Subcutaneous abdominal adipose tissue (tissue), 5 donors: ENCODE results near the gene SPTBN1.

Experiments
- H3K27ac ChIP-seq: one replicate; pipeline ENCODE4 v1.7.0; 2013; ENCODE audit warnings: low read depth, mild to moderate bottlenecking, inconsistent platforms, low read length, moderate library complexity
- H3K27me3 ChIP-seq, 5 donors: one replicate each; pipeline ENCODE4 v1.7.0; 2013; ENCODE audit warnings: low read length in 5 of 5, inconsistent platforms in 1 of 5; ENCODE audit not compliant: control insufficient read depth in 5 of 5, insufficient read depth in 4 of 5
- H3K36me3 ChIP-seq, 5 donors: one replicate each; pipeline ENCODE4 v1.7.0; 2013; ENCODE audit warnings: low read length in 5 of 5; ENCODE audit not compliant: control insufficient read depth in 5 of 5, insufficient read depth in 5 of 5
- H3K4me1 ChIP-seq, 5 donors: one replicate each; pipeline ENCODE4 v1.7.0; 2013; ENCODE audit warnings: low read length in 5 of 5, mild to moderate bottlenecking in 3 of 5, moderate library complexity in 1 of 5; ENCODE audit not compliant: control insufficient read depth in 5 of 5, insufficient read depth in 5 of 5
- H3K4me3 ChIP-seq, 5 donors: one replicate each; pipeline ENCODE4 v1.7.0; 2013; ENCODE audit warnings: low read length in 5 of 5, low read depth in 1 of 5
- H3K9ac ChIP-seq, 5 donors: one replicate each; pipeline ENCODE4 v1.7.0; 2013; ENCODE audit warnings: low read length in 5 of 5, mild to moderate bottlenecking in 4 of 5, moderate library complexity in 3 of 5
- H3K9me3 ChIP-seq, 5 donors: one replicate each; pipeline ENCODE4 v1.7.0; 2013; ENCODE audit warnings: low read length in 5 of 5; ENCODE audit not compliant: control insufficient read depth in 5 of 5
- donor health status: healthy.
- donor health status: healthy.
- donor health status: healthy.
- donor health status: healthy.
- donor health status: healthy.

SPTBN1 gene

GRCh38 chr2:54455563-54456361 lies at the start of gene SPTBN1:
TSS of gene SPTBN1 (plus strand) at chr2:54456327. CDS start at chr2:54526419, 70,092 bp downstream.
- H3K9me3 ChIP-seq = no peaks in the 10 kb centered on the region
- no peaks in the 10 kb centered on the region for H3K27me3 ChIP-seq
- H3K9ac ChIP-seq = peak within 1 kb of the TSS; percentile 70 to 83 (median 79)
- H3K4me1 ChIP-seq = peaks cover 5 to 44% (median 43%) of the 10 kb centered on the region in 5 donors
- peak within 1 kb of the TSS; percentile 83 to 96 (median 90) for H3K4me3 ChIP-seq
- peak within 1 kb of the TSS; percentile 95 for H3K27ac ChIP-seq
- no peaks in the 10 kb centered on the region for H3K36me3 ChIP-seq

- Histone ChIP-seq H3K9me3 (no peaks in the 10 kb centered on the region), H3K9ac (no peak overlapping the region), H3K4me3 (no peak overlapping the region), H3K27me3 (no peaks in the 10 kb centered on the region), H3K27ac (no peak overlapping the region), H3K36me3 (no peaks in the 10 kb centered on the region), H3K4me1 (peaks cover 0 to 13% (median 0%) of the 10 kb centered on the region in 5 donors)
These were observed 48.4 kb upstream of the SPTBN1 start for GRCh38 chr2:54407693-54408092.

GRCh38 chr2:54408288-54408687 lies 47.8 kb upstream of the SPTBN1 start:
- Histone ChIP-seq H3K27me3 (no peaks in the 10 kb centered on the region), H3K36me3 (no peaks in the 10 kb centered on the region), H3K4me3 (no peak overlapping the region), H3K9ac (no peak overlapping the region), H3K9me3 (no peaks in the 10 kb centered on the region), H3K4me1 (peaks cover 0 to 7% (median 0%) of the 10 kb centered on the region in 5 donors), H3K27ac (no peak overlapping the region)

GRCh38 chr2:54409752-54410151 lies 46.4 kb upstream of the SPTBN1 start:
- Histone ChIP-seq H3K9ac (no peak overlapping the region), H3K4me3 (no peak overlapping the region), H3K27ac (no peak overlapping the region)

GRCh38 chr2:54411801-54412354 lies 44.2 kb upstream of the SPTBN1 start:
- Histone ChIP-seq H3K4me3 (no peak overlapping the region), H3K9me3 (no peaks in the 10 kb centered on the region)

More at GRCh38 chr2:54409752-54410151, 46.4 kb upstream of the SPTBN1 start:
- H3K27me3 ChIP-seq = no peaks in the 10 kb centered on the region
- no peaks in the 10 kb centered on the region for H3K36me3 ChIP-seq
- peaks cover 0 to 7% (median 0%) of the 10 kb centered on the region in 5 donors for H3K4me1 ChIP-seq
- no peaks in the 10 kb centered on the region for H3K9me3 ChIP-seq

GRCh38 chr2:54416166-54416813 lies 39.8 kb upstream of the SPTBN1 start:
- Histone ChIP-seq H3K4me1 (peaks cover 4 to 45% (median 22%) of the 10 kb centered on the region in 5 donors), H3K9ac (no peak overlapping the region), H3K36me3 (no peaks in the 10 kb centered on the region), H3K9me3 (no peaks in the 10 kb centered on the region), H3K27ac (peak overlapping the region; percentile 82), H3K27me3 (no peaks in the 10 kb centered on the region), H3K4me3 (no peak overlapping the region)

More at GRCh38 chr2:54411801-54412354, 44.2 kb upstream of the SPTBN1 start:
- Histone ChIP-seq H3K9ac (no peak overlapping the region), H3K4me1 (peaks cover 0 to 21% (median 5%) of the 10 kb centered on the region in 5 donors), H3K36me3 (no peaks in the 10 kb centered on the region), H3K27ac (no peak overlapping the region), H3K27me3 (no peaks in the 10 kb centered on the region)

GRCh38 chr2:54416938-54417337 lies 39.2 kb upstream of the SPTBN1 start:
- Histone ChIP-seq H3K4me3 (no peak overlapping the region), H3K36me3 (no peaks in the 10 kb centered on the region), H3K4me1 (peaks cover 4 to 45% (median 22%) of the 10 kb centered on the region in 5 donors), H3K9ac (no peak overlapping the region), H3K27ac (peak overlapping the region; percentile 82), H3K27me3 (no peaks in the 10 kb centered on the region), H3K9me3 (no peaks in the 10 kb centered on the region)

- H3K4me3 ChIP-seq = no peak overlapping the region
- peak overlapping the region; percentile 67 for H3K27ac ChIP-seq
- no peaks in the 10 kb centered on the region for H3K27me3 ChIP-seq
- H3K9ac ChIP-seq = peak overlapping the region in 2 of 5 donors; percentile 4 to 64
- H3K4me1 ChIP-seq = peaks cover 4 to 45% (median 22%) of the 10 kb centered on the region in 5 donors
- no peaks in the 10 kb centered on the region for H3K36me3 ChIP-seq
- no peaks in the 10 kb centered on the region for H3K9me3 ChIP-seq
These were observed 38.5 kb upstream of the SPTBN1 start for GRCh38 chr2:54417577-54417976.

GRCh38 chr2:54419388-54419787 lies 36.7 kb upstream of the SPTBN1 start:
- H3K36me3 ChIP-seq = no peaks in the 10 kb centered on the region
- H3K9me3 ChIP-seq = no peaks in the 10 kb centered on the region
- H3K4me1 ChIP-seq = peaks cover 4 to 55% (median 22%) of the 10 kb centered on the region in 5 donors
- no peaks in the 10 kb centered on the region for H3K27me3 ChIP-seq
- no peak overlapping the region for H3K4me3 ChIP-seq
- peak overlapping the region in 3 of 5 donors; percentile 11 to 62 (median 18) for H3K9ac ChIP-seq
- H3K27ac ChIP-seq = peak overlapping the region; percentile 51
